Prostate gland (tissue), 2 donors: ENCODE data around the gene VPS50. TPM values are rescaled to one million over a fixed set of nuclear protein-coding genes. Genes with fewer than 3 reads are reported as not detected.

ENCODE experiments used
- DNase-seq: peaks from one replicate; pipeline ENCODE4 v3.0.0-alpha.2; 2019; ENCODE audit warnings: low spot score
- H3K27ac ChIP-seq, 2 donors: fragments of 200-600 bp; sonication (generic); 2 replicates each; pipeline ENCODE4 v1.5.1; 2017 to 2019
- H3K27me3 ChIP-seq: fragments of 200-600 bp; sonication (generic); replicated peaks from 2 replicates; pipeline ENCODE4 v1.5.1; 2019; ENCODE audit not compliant: insufficient read depth
- H3K36me3 ChIP-seq, 2 donors: fragments of 200-600 bp; sonication (generic); 1 replicate in 1 of 2; 2 replicates in 1 of 2; pipeline versions ENCODE4 v1.5.1 to v1.8.1; 2017 to 2019
- H3K4me1 ChIP-seq: fragments of 200-600 bp; sonication (generic); replicated peaks from 2 replicates; pipeline ENCODE4 v1.5.1; 2019
- H3K4me3 ChIP-seq, 2 donors: fragments of 200-600 bp; sonication (generic); 2 replicates each; pipeline ENCODE4 v1.5.1; 2017 to 2019
- H3K9me3 ChIP-seq: fragments of 200-600 bp; sonication (generic); 2 replicates; pipeline ENCODE4 v1.5.1; 2017
- CTCF ChIP-seq, 4 experiments: fragments of 200-600 bp in 2 of 4; fragments of 450-650 bp in 2 of 4; sonication (generic) in 2 of 4; IDR thresholded peaks; 1 replicate in 3 of 4; 2 replicates in 1 of 4; pipeline ENCODE4 v1.5.1; 2016 to 2019; ENCODE audit warnings: antibody characterized with exemption in 4 of 4, mild to moderate bottlenecking in 2 of 4, moderate library complexity in 2 of 4
- POLR2A ChIP-seq: fragments of 450-650 bp; IDR thresholded peaks from one replicate; pipeline ENCODE4 v1.6.1; 2016; ENCODE audit warnings: antibody characterized with exemption, mild to moderate bottlenecking
- POLR2AphosphoS5 ChIP-seq: sonication (generic); formaldehyde crosslinking; IDR thresholded peaks from one replicate; pipeline ENCODE4 v1.6.1; 2017; ENCODE audit warnings: antibody characterized with exemption
- WGBS: methylation state at CpG from one replicate; pipeline ENCODE4 v1.1.5; 2018; 5-methylcytosine and 5-hydroxymethylcytosine counted together
- intact Hi-C: fragments of 100-400 bp; cut with DNase I; formaldehyde crosslinking; loops from one replicate; pipeline ENCODE4 v1.14.2; 2022
- total RNA-seq, 2 donors: library from RNA; depleted of rRNA; stranded (reverse); fragments of >200 nt; gene quantifications; one replicate each; pipeline ENCODE4 v1.1.0, GENCODE V29; 2016

The VPS50 gene
- total RNA-seq, 2 donors from 2014 or later = 14.1 to 20.6 TPM

- intact Hi-C loops = no loop called here
- no peaks in the 10 kb centered on the region for H3K36me3 ChIP-seq
- H3K4me1 ChIP-seq = no peaks in the 10 kb centered on the region
- no peaks in the 10 kb centered on the region for H3K27me3 ChIP-seq
- H3K9me3 ChIP-seq = no peaks in the 10 kb centered on the region
- 83% methylated on average over 3 of the region's 3 CpGs for WGBS
- H3K4me3 ChIP-seq = no peak overlapping the region
- H3K27ac ChIP-seq = no peak overlapping the region
- DNase-seq = no peak
- TF ChIP-seq POLR2AphosphoS5 (no peak), CTCF (IDR thresholded peaks at IDR 0.05) (no peak), POLR2A (no peak)
Observed at GRCh38 chr7:93399642-93400041, 167.5 kb downstream of the VPS50 start.

- no peak overlapping the region for H3K4me3 ChIP-seq
- 86% methylated on average over 5 of the region's 5 CpGs for WGBS
- H3K4me1 ChIP-seq = no peaks in the 10 kb centered on the region
- H3K36me3 ChIP-seq = no peaks in the 10 kb centered on the region
- no peaks in the 10 kb centered on the region for H3K27me3 ChIP-seq
- TF ChIP-seq CTCF (IDR thresholded peaks at IDR 0.05) = no peak
- TF ChIP-seq POLR2AphosphoS5 = no peak
- no peak for TF ChIP-seq POLR2A
- H3K9me3 ChIP-seq = no peaks in the 10 kb centered on the region
- intact Hi-C loops = no loop called here
- H3K27ac ChIP-seq = no peak overlapping the region
- DNase-seq = no peak
Observed at GRCh38 chr7:93402944-93403343, 170.8 kb downstream of the VPS50 start.

DNA sequence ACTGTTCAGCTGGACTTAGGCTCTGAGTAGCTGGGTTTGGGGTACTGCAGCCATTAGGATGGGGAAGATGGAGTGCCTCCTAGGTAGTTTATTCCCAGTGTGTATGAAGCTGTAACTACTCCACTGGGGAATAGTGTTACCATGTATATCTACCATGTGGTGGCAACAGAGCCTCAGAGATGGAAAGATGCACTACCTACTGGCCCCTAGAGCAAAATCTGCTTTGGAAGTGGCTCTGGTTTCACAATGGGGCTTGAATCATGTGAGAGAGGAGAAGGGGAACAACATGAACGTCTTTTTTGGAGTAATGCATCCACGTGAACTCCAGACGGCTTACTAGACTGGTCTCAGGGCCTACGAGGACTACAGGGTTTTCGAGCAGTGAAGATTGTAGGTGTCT, 175.1 kb downstream of the VPS50 start:
- Histone ChIP-seq H3K27ac (no peak overlapping the region), H3K4me3 (no peak overlapping the region), H3K9me3 (no peaks in the 10 kb centered on the region), H3K36me3 (no peaks in the 10 kb centered on the region), H3K27me3 (no peaks in the 10 kb centered on the region), H3K4me1 (no peaks in the 10 kb centered on the region)
- intact Hi-C loops = no loop called here
- no peak for DNase-seq
- TF ChIP-seq POLR2AphosphoS5 (no peak), POLR2A (no peak), CTCF (IDR thresholded peaks at IDR 0.05) (no peak)
- 91% methylated on average over 5 of the region's 5 CpGs for WGBS

DNA sequence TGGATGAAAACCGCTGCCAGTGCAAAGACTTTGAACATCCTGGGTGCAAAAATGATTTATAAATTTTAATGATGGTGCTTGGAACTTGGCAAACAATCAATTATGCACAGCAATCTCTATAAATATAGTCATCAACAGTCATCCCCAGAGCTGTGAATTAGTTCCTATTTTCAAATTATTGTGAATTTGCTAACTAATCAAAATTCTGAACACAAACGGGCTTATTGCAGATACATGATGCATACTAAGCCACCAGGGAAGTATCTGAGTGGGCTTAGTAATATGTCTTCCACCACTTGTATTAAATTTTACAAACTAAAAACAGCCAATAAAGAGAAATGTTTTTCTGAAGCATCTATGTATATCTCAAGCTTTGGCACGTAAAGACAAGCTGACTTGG, 177.2 kb downstream of the VPS50 start:
- 79% methylated on average over 3 of the region's 3 CpGs for WGBS
- H3K4me3 ChIP-seq = no peak overlapping the region
- no peak overlapping the region for H3K27ac ChIP-seq
- no peaks in the 10 kb centered on the region for H3K27me3 ChIP-seq
- H3K4me1 ChIP-seq = no peaks in the 10 kb centered on the region
- TF ChIP-seq CTCF (IDR thresholded peaks at IDR 0.05) = no peak
- no peak for TF ChIP-seq POLR2A
- no peak for TF ChIP-seq POLR2AphosphoS5
- H3K9me3 ChIP-seq = no peaks in the 10 kb centered on the region
- H3K36me3 ChIP-seq = no peaks in the 10 kb centered on the region
- no peak for DNase-seq
- intact Hi-C loops = no loop called here

Other genes with a start within 250 kb of the VPS50 start
- gene SAMD9, start 114.4 kb upstream of the VPS50 start, total RNA-seq = 1 to 10 TPM; 4.2 to 6.0 TPM
- gene SAMD9L, start 84.0 kb upstream of the VPS50 start, total RNA-seq = 1 to 10 TPM; 2.2 to 6.2 TPM
- gene HEPACAM2, start 5.9 kb upstream of the VPS50 start, total RNA-seq = under 1 TPM; 0.41 to 0.45 TPM